ENCODE results near the gene SPINK8. TPM values are rescaled to one million over a fixed set of nuclear protein-coding genes. Genes with fewer than 3 reads are reported as not detected.

SPINK8 gene
- total RNA-seq, 1 experiment from 2014 or later, result not detected

GRCh38 chr3:48344867-48345507 is 11.5 kb upstream of the SPINK8 start:
- no peaks in the 10 kb centered on the region for H3K23me2 ChIP-seq (ENCODE audit: insufficient read length, low read depth, low read length, poor library complexity, severe bottlenecking)
- H3K9me3 Mint-ChIP-seq, result no peaks in the 10 kb centered on the region
- H4K5ac ChIP-seq (ENCODE audit: insufficient read length, low read depth, low read length), result no peak overlapping the region
- no peaks in the 10 kb centered on the region for H3K9me3 ChIP-seq (ENCODE audit: control insufficient read depth, low read depth, low read length)
- no peaks in the 10 kb centered on the region for H3K79me1 ChIP-seq (ENCODE audit: insufficient read depth, low read depth, low read length, poor library complexity, severe bottlenecking)
- no CpG with 5 or more reads among the region's 1 CpG for WGBS (ENCODE audit: extremely low coverage, insufficient read length, low lambda C conversion rate)
- H2AFZ ChIP-seq (ENCODE audit: low read length), result no peak overlapping the region
- H3K14ac ChIP-seq (ENCODE audit: insufficient read depth, low read length), result no peak overlapping the region
- no peaks in the 10 kb centered on the region for H4K20me1 ChIP-seq (ENCODE audit: control insufficient read depth, insufficient read depth, insufficient read length)
- H2AK5ac ChIP-seq (ENCODE audit: insufficient read length, low read length), result no peak overlapping the region
- H3K79me2 ChIP-seq (ENCODE audit: insufficient read depth, low read length), result no peaks in the 10 kb centered on the region
- H3K4me2 ChIP-seq (ENCODE audit: insufficient read depth, insufficient read length, low read length), result no peak overlapping the region
- H2BK5ac ChIP-seq (ENCODE audit: insufficient read length, low read length), result no peak overlapping the region
- no peak overlapping the region for H4K8ac ChIP-seq (replicated peaks; ENCODE audit: insufficient read length, low read depth, low read length)
- H3K23ac ChIP-seq (ENCODE audit: insufficient read length, low read depth, low read length), result no peak overlapping the region
- H3T11ph ChIP-seq (ENCODE audit: low read length), result no peak overlapping the region
- no peak overlapping the region for H2BK120ac ChIP-seq (ENCODE audit: low read depth, low read length, poor library complexity, severe bottlenecking)
- no peak overlapping the region for H3K56ac ChIP-seq (ENCODE audit: insufficient read length, low read depth, low read length)
- no peaks in the 10 kb centered on the region for H3K36me3 Mint-ChIP-seq (ENCODE audit: insufficient read depth in 1 of 3, low read depth in 3 of 3)
- no peak overlapping the region for H3K18ac ChIP-seq (ENCODE audit: insufficient read length, low read depth, low read length)
- H3K27ac ChIP-seq (ENCODE audit: insufficient read length, low read depth, low read length), result no peak overlapping the region
- H4K91ac ChIP-seq (ENCODE audit: insufficient read length, low read depth, low read length), result no peak overlapping the region
- no peak overlapping the region for H2BK20ac ChIP-seq (ENCODE audit: low read depth, low read length, poor library complexity, severe bottlenecking)
- H3K27ac Mint-ChIP-seq, result no peak overlapping the region
- H2BK12ac ChIP-seq (ENCODE audit: insufficient read length, low read depth, low read length), result no peak overlapping the region
- H3K4me3 Mint-ChIP-seq, result no peak overlapping the region
- H3K9ac ChIP-seq (ENCODE audit: extremely low read depth, insufficient read length, low read length), result no peak overlapping the region
- H3K4ac ChIP-seq (ENCODE audit: low read depth, low read length), result no peak overlapping the region
- TF ChIP-seq, protein P1, sequence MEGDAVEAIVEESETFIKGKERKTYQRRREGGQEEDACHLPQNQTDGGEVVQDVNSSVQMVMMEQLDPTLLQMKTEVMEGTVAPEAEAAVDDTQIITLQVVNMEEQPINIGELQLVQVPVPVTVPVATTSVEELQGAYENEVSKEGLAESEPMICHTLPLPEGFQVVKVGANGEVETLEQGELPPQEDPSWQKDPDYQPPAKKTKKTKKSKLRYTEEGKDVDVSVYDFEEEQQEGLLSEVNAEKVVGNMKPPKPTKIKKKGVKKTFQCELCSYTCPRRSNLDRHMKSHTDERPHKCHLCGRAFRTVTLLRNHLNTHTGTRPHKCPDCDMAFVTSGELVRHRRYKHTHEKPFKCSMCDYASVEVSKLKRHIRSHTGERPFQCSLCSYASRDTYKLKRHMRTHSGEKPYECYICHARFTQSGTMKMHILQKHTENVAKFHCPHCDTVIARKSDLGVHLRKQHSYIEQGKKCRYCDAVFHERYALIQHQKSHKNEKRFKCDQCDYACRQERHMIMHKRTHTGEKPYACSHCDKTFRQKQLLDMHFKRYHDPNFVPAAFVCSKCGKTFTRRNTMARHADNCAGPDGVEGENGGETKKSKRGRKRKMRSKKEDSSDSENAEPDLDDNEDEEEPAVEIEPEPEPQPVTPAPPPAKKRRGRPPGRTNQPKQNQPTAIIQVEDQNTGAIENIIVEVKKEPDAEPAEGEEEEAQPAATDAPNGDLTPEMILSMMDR (conservative IDR thresholded peaks at IDR 0.05), result no peak
- no peak for DNase-seq
- no peaks in the 10 kb centered on the region for H3K4me1 ChIP-seq (ENCODE audit: insufficient read depth, low read length)
- H3K27me3 ChIP-seq (ENCODE audit: insufficient read depth, low read length), result no peaks in the 10 kb centered on the region
- peaks cover 23% of the 10 kb centered on the region for H3K27me3 Mint-ChIP-seq (ENCODE audit: low read depth)
- H2BK15ac ChIP-seq (ENCODE audit: low read depth, low read length), result no peak overlapping the region
- no peaks in the 10 kb centered on the region for H3K4me1 Mint-ChIP-seq
